ENCODE results near the gene TRAF5. TPM values are rescaled to one million over a fixed set of nuclear protein-coding genes. Genes with fewer than 3 reads are reported as not detected.

Gene TRAF5
- total and polyA plus RNA-seq, 2 of the 4 experiments (the other 2 are of a cell fraction) = 10.0 to 14.7 TPM

- no peak overlapping the region for H3K56ac ChIP-seq (ENCODE audit: extremely low read depth, insufficient read depth, low read length)
- no peak overlapping the region for H3K23ac ChIP-seq (ENCODE audit: low read depth, low read length)
- H2BK15ac ChIP-seq (ENCODE audit: low read depth, low read length) = no peak overlapping the region
- no peak overlapping the region for H2AK9ac ChIP-seq (replicated peaks; ENCODE audit: low read depth, low read length, poor library complexity)
- H3K9me1 ChIP-seq (ENCODE audit: insufficient read depth, low read length) = no peaks in the 10 kb centered on the region
- no peak overlapping the region for H3K18ac ChIP-seq (ENCODE audit: low read depth, low read length)
- H3K4me3 ChIP-seq (ENCODE audit: insufficient read depth, low read depth, low read length) = no peak overlapping the region
- H4K20me1 ChIP-seq (ENCODE audit: insufficient read depth, low read length) = no peaks in the 10 kb centered on the region
- no peak overlapping the region for H4K8ac ChIP-seq (ENCODE audit: low read depth in 2 of 2, low read length in 2 of 2)
- H3K4me2 ChIP-seq (ENCODE audit: low read depth, low read length) = no peak overlapping the region
- ChIA-PET CTCF (no interaction called here), POLR2A (ENCODE audit: unreplicated experiment) (interaction anchor here (0.6 kb wide), 1 partner anchor 186 kb away, joined by 8 read pairs; no protein-coding TSS in a partner anchor)
- intact Hi-C loops (cut with micrococcal nuclease) = no loop called here
- no peak overlapping the region for H3K4ac ChIP-seq (ENCODE audit: low read depth, low read length)
- H3K9me3 ChIP-seq (ENCODE audit: control insufficient read depth, insufficient read depth, low read length) = no peaks in the 10 kb centered on the region
- dilution Hi-C loops (cut with HindIII; ENCODE audit: low sequenced_read_pairs, unreplicated experiment) = no loop called here
- DNase-seq (peak; percentile 67), ATAC-seq (ENCODE audit: low read depth) (no peak)
- H3K79me1 ChIP-seq (ENCODE audit: low read depth in 1 of 2, low read length in 2 of 2) = peaks cover 6 to 10% of the 10 kb centered on the region in 2 experiments; a peak in 3 of 4 replicates
- H3K14ac ChIP-seq (replicated peaks; ENCODE audit: low read depth, low read length) = no peak overlapping the region
- in situ Hi-C loops (cut with MboI; ENCODE audit: low sequenced_read_pairs) = no loop called here
- no peak overlapping the region for H3K27ac ChIP-seq (ENCODE audit: insufficient read depth, low read length)
- H3K27me3 ChIP-seq (ENCODE audit: control insufficient read depth, insufficient read depth, low read length) = no peaks in the 10 kb centered on the region
- H2BK120ac ChIP-seq (ENCODE audit: low read depth, low read length) = no peak overlapping the region
- H4K5ac ChIP-seq (ENCODE audit: low read depth, low read length) = no peak overlapping the region
- no peak overlapping the region for H2AFZ ChIP-seq (replicated peaks; ENCODE audit: low read length, poor library complexity)
- no TSS peak for BruUV-seq (replicated peaks)
- no peak overlapping the region for H2BK5ac ChIP-seq (ENCODE audit: low read depth, low read length, poor library complexity, severe bottlenecking)
- no peak overlapping the region for H3K9ac ChIP-seq (ENCODE audit: low read depth, low read length)
- H3K4me1 ChIP-seq (ENCODE audit: control insufficient read depth, insufficient read depth, low read length) = no peaks in the 10 kb centered on the region
- H2AK5ac ChIP-seq (ENCODE audit: low read depth, low read length) = no peak overlapping the region
- TF ChIP-seq MAZ (IDR thresholded peaks at IDR 0.05; ENCODE audit: borderline replicate concordance, low read depth, low read length) = no peak
- no peak for TF ChIP-seq CHD1 (IDR thresholded peaks at IDR 0.05; ENCODE audit: low read depth, low read length)
- WGBS, 2 experiments (ENCODE audit: extremely low coverage in 2 of 2, insufficient read length in 1 of 2) = no CpG with 5 or more reads among the region's 2 CpGs
- no peak overlapping the region for H2BK20ac ChIP-seq (ENCODE audit: low read depth, low read length)
- no peaks in the 10 kb centered on the region for H3K36me3 ChIP-seq (ENCODE audit: control insufficient read depth, insufficient read depth, low read length)
- H4K91ac ChIP-seq (ENCODE audit: insufficient read depth, low read depth, low read length) = no peak overlapping the region
These were observed 60.3 kb downstream of the TRAF5 start for GRCh38 chr1:211386921-211387320.
